ENCODE results near the gene CATSPERE.
A peak's percentile ranks its signal among the peaks of the same experiment; 100 is the strongest.
"Not testable (repeated sequence)": the region's sequence is repeated elsewhere in the genome, so short reads cannot be mapped to it uniquely, and the experiment has no call there.

CATSPERE gene

GRCh38 chr1:244666672-244667418 is 205.8 kb downstream of the CATSPERE start:
- DNase-seq: peak; percentile 67

- DNase-seq: no peak
These were observed 206.7 kb downstream of the CATSPERE start for GRCh38 chr1:244667797-244668196.

GRCh38 chr1:244672946-244673682 is 212.0 kb downstream of the CATSPERE start:
- DNase-seq: no peak

GRCh38 chr1:244674446-244674845 is 213.4 kb downstream of the CATSPERE start:
- no peak for DNase-seq

GRCh38 chr1:244675167-244675566 is 214.1 kb downstream of the CATSPERE start:
- no peak for DNase-seq

GRCh38 chr1:244678697-244679096 is 217.6 kb downstream of the CATSPERE start:
- no peak for DNase-seq

- no peak for DNase-seq
These were observed 219.6 kb downstream of the CATSPERE start for GRCh38 chr1:244680667-244681066.

- DNase-seq: not testable (repeated sequence)
These were observed 221.0 kb downstream of the CATSPERE start for GRCh38 chr1:244682087-244682486.
